Heart left ventricle (tissue), 13 donors: Measurements from ENCODE around the gene UBA7.

ENCODE experiments used
- CTCF ChIP-seq, 12 donors: fragments of 200-600 bp; sonication (generic) in 4 of 12; IDR thresholded peaks; one replicate each; pipeline versions ENCODE4 v1.5.0 to v1.8.0; 2018 to 2022; ENCODE audit warnings: antibody characterized with exemption in 12 of 12, mild to moderate bottlenecking in 5 of 12
- POLR2A ChIP-seq, 2 donors: fragments of 450-650 bp; IDR thresholded peaks; one replicate each; pipeline ENCODE4 v1.6.1; 2017; ENCODE audit warnings: antibody characterized with exemption in 2 of 2, mild to moderate bottlenecking in 2 of 2, moderate library complexity in 2 of 2
- donor health status: ischemic (EF 13 %, LVEDD 7.1; RV severe dilation, severe dysfunction).
- donor health status: DM: no; HTN: yes; CAD: no.
- donor health status: DM: no; HTN: no; CAD: no.
- donor health status: ischemic (EF 25% LVEDD 6.9; RV normal size, moderate dysfunction).
- donor health status: ischemic (EF 25% LVEDD 5.7; RV mildly dilated, moderate dysfunction).
- donor health status: ischemic (EF 35%, LVEDD 5.7; RV mildly dilated, moderate dysfunction).
- donor health status: nonischemic (EF 11% LVEDD 7.7; RV severe dilation, severe dysfunction).
- donor health status: DM: yes; HTN: yes; CAD: no.
- donor health status: PGD.
- donor health status: ischemic (EF 29% LVEDD 5.4; RV normal size, mild dysfunction).
- donor health status: nonischemic (EF 23%, LVEDD 6.1; RV moderate dilation, normal function).

- no peak for TF ChIP-seq CTCF (IDR thresholded peaks at IDR 0.05)
- no peak for TF ChIP-seq POLR2A (IDR thresholded peaks at IDR 0.05)
Observed at GRCh38 chr3:49769286-49769915, 44.4 kb downstream of the UBA7 start.
